COLO829 (cell line): Measurements from ENCODE around the gene RNF150.
"Not testable (repeated sequence)": the region's sequence is repeated elsewhere in the genome, so short reads cannot be mapped to it uniquely, and the experiment has no call there.

Experiments
- DNase-seq: peaks from one replicate; pipeline ENCODE4 v3.0.0; 2012; ENCODE audit warnings: low spot score

Gene RNF150

DNA sequence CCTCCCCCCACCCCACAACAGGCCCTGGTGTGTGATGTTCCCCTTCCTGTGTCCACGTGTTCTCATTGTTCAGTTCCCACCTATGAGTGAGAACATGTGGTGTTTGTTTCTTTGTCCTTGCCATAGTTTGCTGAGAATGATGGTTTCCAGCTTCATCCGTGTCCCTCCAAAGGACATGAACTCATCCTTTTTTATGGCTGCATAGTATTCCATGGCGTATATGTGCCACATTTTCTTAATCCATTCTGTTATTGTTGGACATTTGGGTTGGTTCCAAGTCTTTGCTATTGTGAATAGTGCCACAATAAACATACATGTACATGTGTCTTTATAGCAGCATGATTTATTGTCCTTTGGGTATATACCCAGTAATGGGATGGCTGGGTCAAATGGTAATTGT lies 312.7 kb downstream of the RNF150 start:
- not testable (repeated sequence) for DNase-seq

DNA sequence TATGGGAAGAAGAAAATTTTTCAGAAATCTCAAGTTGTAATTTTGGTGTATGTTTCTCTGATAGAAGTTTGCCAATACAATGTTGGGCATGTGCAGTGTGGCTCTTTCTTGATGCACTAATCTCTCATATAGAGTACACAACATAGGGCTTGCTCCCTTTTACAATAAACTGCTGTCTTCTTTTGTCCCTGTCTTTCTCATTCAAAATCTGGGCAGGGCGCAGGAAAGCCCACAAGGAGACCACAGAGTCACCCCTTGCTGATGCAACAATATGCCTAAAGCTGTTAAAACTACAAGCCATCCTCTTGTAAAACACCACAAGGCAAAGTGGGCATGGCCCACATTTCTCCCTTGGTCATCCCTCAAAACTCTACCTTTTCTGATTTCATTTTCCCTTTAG lies 313.7 kb downstream of the RNF150 start:
- no peak for DNase-seq

GRCh38 chr4:140818433-140818832 lies 314.8 kb downstream of the RNF150 start:
- DNase-seq = no peak

DNA sequence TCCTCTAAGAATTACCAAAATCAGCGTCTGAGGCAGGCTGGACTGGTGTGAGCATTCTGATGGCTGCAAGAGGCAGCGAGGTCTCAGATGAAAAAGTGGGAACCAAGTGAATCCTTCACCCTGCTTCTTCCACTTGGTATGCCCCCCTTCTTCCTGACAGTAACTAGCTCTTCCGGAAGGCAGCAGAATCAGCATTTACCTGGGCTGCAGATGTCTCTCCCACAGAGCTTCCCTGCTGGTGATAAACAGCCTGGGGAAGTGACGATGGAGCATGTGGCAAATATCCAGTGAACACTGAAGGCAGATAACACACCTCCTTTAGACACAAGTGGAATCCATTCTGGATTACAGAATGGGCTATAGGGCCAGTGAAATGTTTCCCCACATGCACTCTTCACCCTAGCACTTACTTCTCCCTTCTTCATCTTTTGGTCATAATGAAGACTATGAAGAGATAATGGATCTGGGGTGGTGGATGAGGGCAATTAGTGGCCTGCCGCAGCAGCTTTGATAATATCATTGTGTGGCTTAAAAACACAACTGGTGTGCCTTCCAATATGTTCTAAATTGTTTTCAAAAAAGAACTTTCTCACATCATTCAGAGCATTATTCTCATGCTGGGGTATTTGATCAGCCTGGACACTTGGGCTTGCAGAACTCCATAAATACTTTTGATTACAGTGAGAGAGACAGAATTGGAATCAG lies 316.3 kb downstream of the RNF150 start:
- DNase-seq = no peak

GRCh38 chr4:140813804-140814203 lies 319.5 kb downstream of the RNF150 start:
- DNase-seq = no peak

- no peak for DNase-seq
Observed at GRCh38 chr4:140812916-140813315, 320.4 kb downstream of the RNF150 start.

DNA sequence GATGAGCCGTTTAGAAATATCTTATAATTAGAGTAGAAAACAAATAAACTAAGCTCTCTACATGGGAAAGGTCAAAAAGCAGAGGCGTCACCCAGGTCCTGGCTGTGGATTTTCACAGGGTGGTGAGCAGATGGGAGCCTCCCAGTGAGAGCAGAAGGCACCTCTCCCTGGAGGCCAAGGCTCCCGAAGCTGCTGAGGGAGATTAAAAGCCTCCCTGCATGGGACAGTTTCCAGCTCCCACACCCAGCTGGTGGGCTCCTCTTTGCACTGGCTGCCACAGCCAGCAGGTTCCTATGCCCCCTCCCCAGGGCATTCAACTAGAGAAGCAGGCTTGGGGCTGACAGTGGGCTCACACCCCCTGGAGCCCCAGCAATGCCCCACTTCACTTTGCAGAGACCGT lies 321.8 kb downstream of the RNF150 start:
- DNase-seq = no peak

- not testable (repeated sequence) for DNase-seq
Observed at GRCh38 chr4:140810591-140811169, 322.6 kb downstream of the RNF150 start.
